ENCODE data around the gene SYVN1. TPM values are rescaled to one million over a fixed set of nuclear protein-coding genes. Genes with fewer than 3 reads are reported as not detected.
"Not testable (repeated sequence)": the region's sequence is repeated elsewhere in the genome, so short reads cannot be mapped to it uniquely, and the experiment has no call there.

Gene SYVN1
- total RNA-seq, 2 donors from 2014 or later, result 73.1 to 78.0 TPM

- H3K27ac ChIP-seq, result peak overlapping the region; percentile 56 to 89
- DNase-seq (ENCODE audit: low spot score), result no peak
- TF ChIP-seq CTCF (IDR thresholded peaks at IDR 0.05), result peak; percentile 57
Observed at GRCh38 chr11:65180877-65181568, 46.7 kb upstream of the SYVN1 start.

GRCh38 chr11:65174571-65175010, 40.3 kb upstream of the SYVN1 start:
- not testable (repeated sequence) for H3K36me3 ChIP-seq; H3K4me1 ChIP-seq (ENCODE audit: control insufficient read depth in 1 of 2, low read depth in 2 of 2); H3K27me3 ChIP-seq (replicated peaks; ENCODE audit: insufficient read depth); H3K4me3 ChIP-seq; H3K9me3 ChIP-seq; ATAC-seq (ENCODE audit: insufficient number of reproducible peaks, low FRiP score, low read depth); DNase-seq (ENCODE audit: low spot score); H3K27ac ChIP-seq

More at GRCh38 chr11:65180877-65181568, 46.7 kb upstream of the SYVN1 start:
- Histone ChIP-seq H3K27me3 (replicated peaks; ENCODE audit: insufficient read depth) (no peaks in the 10 kb centered on the region), H3K4me3 (peak overlapping the region; percentile 96), H3K36me3 (peaks cover 10% of the 10 kb centered on the region), H3K9me3 (no peaks in the 10 kb centered on the region), H3K4me1 (ENCODE audit: control insufficient read depth in 1 of 2, low read depth in 2 of 2) (peaks cover 15 to 26% of the 10 kb centered on the region in 2 donors)
- no peak for ATAC-seq (ENCODE audit: insufficient number of reproducible peaks, low FRiP score, low read depth)

GRCh38 chr11:65172600-65172999, 38.3 kb upstream of the SYVN1 start:
- no peaks in the 10 kb centered on the region for H3K27me3 ChIP-seq (replicated peaks; ENCODE audit: insufficient read depth)
- no peaks in the 10 kb centered on the region for H3K9me3 ChIP-seq
- H3K4me3 ChIP-seq, result no peak overlapping the region
- no peak for ATAC-seq (ENCODE audit: insufficient number of reproducible peaks, low FRiP score, low read depth)
- H3K36me3 ChIP-seq, result no peaks in the 10 kb centered on the region
- H3K27ac ChIP-seq, result no peak overlapping the region
- no peaks in the 10 kb centered on the region for H3K4me1 ChIP-seq (ENCODE audit: control insufficient read depth in 1 of 2, low read depth in 2 of 2)
- DNase-seq (ENCODE audit: low spot score), result no peak
- TF ChIP-seq CTCF (IDR thresholded peaks at IDR 0.05), result no peak

- Histone ChIP-seq H3K36me3 (no peaks in the 10 kb centered on the region), H3K27me3 (replicated peaks; ENCODE audit: insufficient read depth) (no peaks in the 10 kb centered on the region), H3K27ac (no peak within 1 kb of the TSS), H3K9me3 (no peaks in the 10 kb centered on the region), H3K4me3 (no peak within 1 kb of the TSS), H3K4me1 (ENCODE audit: control insufficient read depth in 1 of 2, low read depth in 2 of 2) (no peaks in the 10 kb centered on the region)
- DNase-seq (ENCODE audit: low spot score), result no peak
- no peak for ATAC-seq (ENCODE audit: insufficient number of reproducible peaks, low FRiP score, low read depth)
- TF ChIP-seq CTCF (IDR thresholded peaks at IDR 0.05), result no peak
Observed at GRCh38 chr11:65170058-65170534, 35.8 kb upstream of the SYVN1 start, which contains the start of gene SPDYC. Gene SPDYC, plus strand, starts transcription at chr11:65170233. Its CDS starts 1,125 bp downstream, at chr11:65171358.

- Histone ChIP-seq H3K4me3 (no peak overlapping the region), H3K9me3 (no peaks in the 10 kb centered on the region), H3K36me3 (no peaks in the 10 kb centered on the region), H3K27ac (no peak overlapping the region), H3K27me3 (replicated peaks; ENCODE audit: insufficient read depth) (no peaks in the 10 kb centered on the region), H3K4me1 (ENCODE audit: control insufficient read depth in 1 of 2, low read depth in 2 of 2) (no peaks in the 10 kb centered on the region)
- ATAC-seq (ENCODE audit: insufficient number of reproducible peaks, low FRiP score, low read depth) (no peak), DNase-seq (ENCODE audit: low spot score) (no peak)
- no peak for TF ChIP-seq CTCF (IDR thresholded peaks at IDR 0.05)
Observed at GRCh38 chr11:65169164-65169641, 34.9 kb upstream of the SYVN1 start.

Measured in thoracic aorta (tissue), 2 donors.